Stimulated activated CD4-positive, alpha-beta T cell treated with anti-CD3 and anti-CD28 coated beads, TNF-alpha, amount 100 ng/mL, for 4 hours (primary cell): ENCODE measurements around the gene CEACAM20.
"Not testable (repeated sequence)": the region's sequence is repeated elsewhere in the genome, so short reads cannot be mapped to it uniquely, and the experiment has no call there.

Experiments used
- DNase-seq, 3 experiments: peaks; one replicate each; pipeline ENCODE4 v3.0.0-alpha.2; 2020; ENCODE audit warnings: low read depth in 3 of 3

Gene CEACAM20

DNA sequence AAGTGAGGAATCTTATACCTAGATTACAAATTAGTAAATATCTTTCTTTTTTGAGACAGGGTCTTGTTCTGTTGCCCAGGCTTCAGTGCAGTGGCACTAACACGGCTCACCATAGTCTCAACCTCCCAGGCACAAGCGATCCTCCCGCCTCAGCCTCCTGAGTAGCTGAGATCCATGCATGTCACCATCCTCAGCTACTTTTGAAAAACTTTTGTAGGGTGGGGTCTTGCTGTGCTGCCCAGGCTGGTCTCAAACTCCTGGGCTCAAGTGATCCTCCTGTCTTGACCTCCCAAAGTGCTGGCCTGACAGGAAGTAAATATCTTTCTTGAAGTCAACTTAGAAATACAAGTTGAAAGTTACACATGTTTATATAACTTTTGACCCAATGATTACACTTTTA is 20.0 kb upstream of the CEACAM20 start:
- DNase-seq: no peak

DNA sequence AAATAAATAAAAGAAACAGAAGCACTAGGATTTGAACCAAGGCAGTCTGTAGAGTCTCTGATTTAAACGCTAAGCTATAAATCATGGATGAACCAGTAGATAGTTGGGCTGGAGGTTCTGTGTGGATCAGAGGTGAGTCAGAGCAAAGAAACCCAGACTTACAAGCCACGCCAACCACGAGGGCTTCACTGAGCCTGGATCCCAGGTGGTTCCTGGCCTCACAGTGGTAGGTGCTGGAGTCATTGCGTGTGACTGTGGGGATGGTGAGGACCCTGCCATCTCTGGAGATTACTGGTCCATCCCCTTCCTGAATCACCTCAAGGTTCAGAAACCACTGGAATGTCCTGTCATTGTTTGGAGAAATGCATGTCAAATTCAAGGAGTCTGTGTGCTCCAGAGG is 19.3 kb upstream of the CEACAM20 start:
- no peak for DNase-seq

- no peak for DNase-seq
Observed at GRCh38 chr19:44544031-44544430, 14.6 kb upstream of the CEACAM20 start.

DNA sequence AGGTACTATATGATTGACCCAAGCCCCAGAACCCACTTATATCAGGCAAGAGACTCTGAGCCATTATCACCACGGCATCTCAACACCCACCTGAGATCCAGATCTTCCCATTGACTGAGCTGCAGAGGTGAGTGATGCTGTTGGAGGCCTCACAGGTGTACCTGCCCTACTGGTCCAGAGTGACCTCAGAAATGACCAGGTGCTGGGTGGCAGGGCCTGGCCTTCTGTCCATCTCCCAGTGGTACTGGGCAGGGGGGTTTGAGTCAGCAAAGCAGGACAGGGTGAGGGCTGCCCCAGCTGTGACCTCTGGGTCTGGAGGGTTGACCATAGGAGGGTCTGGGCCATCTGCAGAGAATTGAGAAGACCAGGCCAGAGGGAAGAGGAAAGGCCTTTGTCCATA is 13.2 kb upstream of the CEACAM20 start:
- no peak for DNase-seq

GRCh38 chr19:44540736-44541135 is 11.3 kb upstream of the CEACAM20 start:
- DNase-seq: no peak

- no peak for DNase-seq
Observed at GRCh38 chr19:44539991-44540390, 10.5 kb upstream of the CEACAM20 start.

GRCh38 chr19:44539236-44539826 is 9.9 kb upstream of the CEACAM20 start:
- DNase-seq: no peak

DNA sequence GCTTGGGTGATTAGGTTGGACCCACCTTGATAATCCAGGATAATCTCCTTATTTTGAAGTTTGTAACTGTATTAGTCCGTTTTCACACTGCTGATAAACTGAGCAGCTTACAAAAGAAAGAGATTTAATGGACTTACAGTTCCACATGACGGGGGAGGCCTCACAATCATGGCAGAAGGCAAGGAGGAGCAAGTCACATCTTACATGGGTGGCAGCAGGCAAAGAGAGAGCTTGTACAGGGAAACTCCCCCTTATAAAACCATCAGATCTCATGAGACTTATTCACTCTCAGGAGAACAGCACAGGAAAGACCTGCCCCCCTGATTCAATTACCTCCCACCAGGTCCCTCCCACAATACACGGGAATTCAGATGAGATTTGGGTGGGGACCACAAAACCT is 5.9 kb upstream of the CEACAM20 start:
- not testable (repeated sequence) for DNase-seq

GRCh38 chr19:44532819-44533218 is 3.3 kb upstream of the CEACAM20 start:
- no peak for DNase-seq

GRCh38 chr19:44530777-44531176 is 1.3 kb upstream of the CEACAM20 start:
- no peak for DNase-seq

- no peak for DNase-seq
Observed at GRCh38 chr19:44527554-44527953, 1.9 kb downstream of the CEACAM20 start.

GRCh38 chr19:44525721-44526430 is 3.6 kb downstream of the CEACAM20 start:
- DNase-seq: no peak

GRCh38 chr19:44521370-44521769 is 8.1 kb downstream of the CEACAM20 start:
- no peak for DNase-seq

DNA sequence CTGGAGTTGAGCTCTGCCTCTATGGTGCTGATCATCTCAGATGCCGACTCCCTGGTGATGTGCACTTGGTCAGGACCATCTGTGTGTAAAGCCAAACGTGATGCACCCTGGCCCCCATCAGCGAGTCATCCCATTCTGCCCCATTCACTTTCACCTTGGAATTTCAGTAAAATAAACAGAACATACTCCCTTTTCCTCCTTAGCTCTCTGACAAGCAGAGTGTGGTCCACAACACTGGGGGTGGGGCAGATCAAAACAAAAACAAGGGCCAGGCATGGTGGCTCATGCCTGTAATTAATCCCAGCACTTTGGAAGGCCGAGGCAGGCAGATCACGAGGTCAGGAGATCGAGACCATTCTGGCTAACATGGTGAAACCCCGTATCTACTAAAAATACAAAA is 12.3 kb downstream of the CEACAM20 start:
- DNase-seq: no peak

- no peak for DNase-seq
Observed at GRCh38 chr19:44515907-44516306, 13.6 kb downstream of the CEACAM20 start.

DNA sequence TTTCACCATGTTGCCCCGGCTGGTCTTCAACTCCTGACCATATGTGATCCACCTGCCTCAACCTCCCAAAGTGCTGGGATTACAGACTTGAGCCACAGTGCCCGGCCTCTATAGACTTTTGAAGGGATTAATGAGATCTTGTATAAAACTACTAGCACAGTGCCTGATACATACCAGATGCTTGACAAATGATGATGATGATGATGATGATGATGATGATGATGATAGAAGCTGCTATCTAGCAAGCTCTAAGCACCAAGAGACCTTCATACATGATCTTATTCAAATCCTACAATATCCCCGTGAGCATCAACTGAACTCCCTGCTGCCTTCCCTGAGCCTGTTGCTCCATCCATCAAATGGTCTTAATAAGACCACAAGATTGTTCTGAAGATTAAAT is 14.4 kb downstream of the CEACAM20 start:
- DNase-seq: no peak

DNA sequence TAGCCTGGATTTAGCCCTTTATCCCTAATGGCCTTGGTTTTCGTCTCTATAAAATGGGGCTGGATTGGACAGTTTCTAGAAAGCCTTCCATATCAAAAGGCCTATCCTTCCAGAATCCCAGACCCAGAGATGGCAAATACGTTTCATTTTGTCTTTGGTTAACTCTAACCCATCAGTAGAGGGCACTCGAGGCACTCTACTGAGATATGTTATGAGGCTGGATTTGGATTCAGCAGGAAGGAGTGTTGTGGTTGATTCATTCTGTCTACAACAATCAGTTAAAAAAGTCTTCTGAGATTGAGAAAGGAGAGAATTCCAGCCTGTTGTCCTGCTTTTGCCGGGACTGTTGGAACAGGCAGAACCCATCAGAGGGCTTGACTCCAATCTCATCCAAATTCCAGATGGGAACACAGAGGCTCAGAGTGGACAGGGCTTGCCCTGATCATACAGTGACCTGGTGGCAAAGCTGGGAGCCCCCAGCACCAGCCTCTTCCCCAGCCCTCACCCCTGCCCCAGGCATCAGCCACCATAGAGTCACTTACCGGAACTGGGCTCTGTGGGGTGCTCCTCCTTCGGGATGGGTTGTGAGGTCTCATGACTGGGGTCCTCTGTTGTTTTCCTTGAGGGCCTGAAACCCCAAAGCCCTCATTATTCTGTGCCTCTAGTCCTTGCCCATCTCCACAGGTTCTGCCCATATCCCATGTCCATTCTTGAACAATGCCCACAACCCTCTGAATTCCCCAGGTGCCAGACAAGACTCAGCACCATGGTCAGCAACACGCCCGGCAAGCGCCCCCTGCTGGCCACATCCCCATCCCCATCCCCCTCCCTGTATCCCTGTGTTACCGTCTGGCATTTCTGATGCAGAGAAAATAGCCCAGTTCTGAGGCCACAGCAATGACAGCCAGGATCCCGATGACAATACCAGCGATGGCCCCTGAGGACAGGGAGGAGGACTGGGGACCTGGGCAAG is 16.9 kb downstream of the CEACAM20 start:
- DNase-seq: no peak

DNA sequence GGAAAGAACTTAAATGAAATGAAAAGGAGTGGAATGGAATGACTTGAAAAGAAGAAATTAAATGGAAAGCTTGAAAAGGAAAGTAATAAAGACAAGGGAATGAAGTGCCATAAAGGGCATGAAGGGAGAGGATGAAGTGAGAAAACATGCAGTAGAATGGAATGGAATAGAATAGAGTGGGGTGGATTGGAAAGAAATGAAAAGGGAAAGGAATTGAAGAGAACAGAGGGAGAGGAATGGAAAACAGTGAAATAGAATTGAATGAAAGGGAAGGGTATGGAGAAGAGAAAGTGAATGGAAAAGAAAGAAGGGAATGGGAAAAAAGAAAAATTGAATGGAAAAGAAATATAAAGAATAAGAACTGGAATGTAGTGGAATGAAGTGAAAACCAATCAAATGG is 20.0 kb downstream of the CEACAM20 start:
- no peak for DNase-seq

DNA sequence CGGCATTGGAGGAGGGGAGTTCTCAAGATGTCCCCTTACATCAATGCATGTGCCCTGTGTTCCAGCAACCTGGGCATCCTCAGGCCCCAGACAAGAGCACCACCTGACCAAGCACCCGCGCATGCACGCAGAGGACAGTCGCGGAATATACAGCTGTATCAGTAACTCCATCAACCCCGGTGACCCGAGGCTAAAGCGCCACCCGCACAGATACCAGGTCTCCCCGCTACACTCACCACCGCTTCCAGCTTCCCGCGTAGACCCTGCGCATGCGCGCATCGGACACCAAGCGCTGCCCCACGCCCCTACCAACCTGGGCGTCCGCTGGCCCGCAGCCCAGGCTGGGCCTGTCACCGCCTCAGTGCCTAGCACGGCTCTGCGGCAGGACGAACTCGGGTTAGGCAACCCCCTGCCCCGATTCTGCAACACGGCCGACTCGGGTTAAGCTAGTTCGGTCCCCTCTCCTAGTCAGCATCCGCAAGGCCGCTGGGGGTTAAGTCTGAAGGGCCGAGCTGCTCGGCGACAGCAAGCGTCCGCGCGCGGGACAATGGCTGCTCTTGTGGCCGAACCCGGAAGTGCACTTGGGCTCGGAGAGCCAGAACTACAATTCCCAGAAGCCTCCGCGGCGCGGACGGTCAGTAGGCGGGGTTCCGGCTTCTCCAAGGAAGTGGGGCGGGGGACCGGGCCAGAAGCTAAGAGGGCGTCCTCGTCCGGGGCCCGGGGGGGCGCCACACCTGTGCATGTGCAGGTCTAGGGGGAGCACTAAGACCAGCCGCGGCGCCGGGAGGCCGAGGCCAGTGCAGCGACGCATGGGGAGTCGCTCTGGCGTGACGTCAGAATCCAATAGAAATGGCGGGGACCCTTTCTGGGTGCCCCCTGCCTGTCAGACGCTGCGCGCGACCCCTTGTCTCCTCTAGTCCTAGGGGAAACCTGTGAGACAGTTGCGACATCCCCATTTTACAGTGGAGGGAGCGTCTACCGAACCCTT is 29.2 kb downstream of the CEACAM20 start, which contains the start of gene ZNF180:
TSS of gene ZNF180 (minus strand) at position 561 of the 988 bp plus-strand sequence. CDS start 3,188 bp downstream, outside the sequence.
- DNase-seq: peak; percentile 89 to 90 (median 90)

- no peak for DNase-seq
Observed at GRCh38 chr19:44499559-44499958, 29.9 kb downstream of the CEACAM20 start.

DNA sequence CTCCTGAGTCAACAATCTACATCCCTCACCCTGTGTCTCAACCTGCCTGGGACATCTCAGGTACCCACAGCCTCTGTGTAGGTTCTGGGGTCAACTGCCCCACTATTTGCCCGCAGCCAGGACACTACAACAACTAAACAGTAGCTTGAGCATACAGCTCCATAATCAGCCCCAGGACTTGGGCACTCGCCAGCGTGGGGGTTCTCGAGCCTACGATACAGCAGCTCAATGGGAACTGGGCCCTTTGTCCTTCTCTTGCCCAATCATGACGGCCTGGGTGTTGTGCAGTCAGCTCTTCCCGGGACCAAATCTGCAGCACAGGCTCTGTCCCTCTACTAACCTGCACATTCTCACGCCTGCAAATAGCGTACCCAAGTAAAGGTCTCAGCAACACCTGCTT is 30.5 kb downstream of the CEACAM20 start:
- no peak for DNase-seq
